Gastrocnemius medialis (tissue), 4 donors: ENCODE measurements around the gene TADA2A.
"Not testable (repeated sequence)": the region's sequence is repeated elsewhere in the genome, so short reads cannot be mapped to it uniquely, and the experiment has no call there.

ENCODE experiments used
- POLR2A ChIP-seq, 2 donors: fragments of 450-650 bp; IDR thresholded peaks; one replicate each; pipeline ENCODE4 v1.6.1; 2017; ENCODE audit warnings: antibody characterized with exemption in 2 of 2, mild to moderate bottlenecking in 2 of 2, moderate library complexity in 2 of 2
- TF ChIP-seq, protein P1 (sequence below), 5 experiments: fragments of 450-650 bp in 3 of 5; fragments of 200-600 bp in 2 of 5; sonication (generic) in 2 of 5; IDR thresholded peaks in 4 of 5; conservative IDR thresholded peaks in 1 of 5; 1 replicate in 4 of 5; 2 replicates in 1 of 5; pipeline ENCODE4 v1.5.1; 2016 to 2019; ENCODE audit warnings: antibody characterized with exemption in 5 of 5, mild to moderate bottlenecking in 3 of 5, moderate library complexity in 3 of 5

DNA sequence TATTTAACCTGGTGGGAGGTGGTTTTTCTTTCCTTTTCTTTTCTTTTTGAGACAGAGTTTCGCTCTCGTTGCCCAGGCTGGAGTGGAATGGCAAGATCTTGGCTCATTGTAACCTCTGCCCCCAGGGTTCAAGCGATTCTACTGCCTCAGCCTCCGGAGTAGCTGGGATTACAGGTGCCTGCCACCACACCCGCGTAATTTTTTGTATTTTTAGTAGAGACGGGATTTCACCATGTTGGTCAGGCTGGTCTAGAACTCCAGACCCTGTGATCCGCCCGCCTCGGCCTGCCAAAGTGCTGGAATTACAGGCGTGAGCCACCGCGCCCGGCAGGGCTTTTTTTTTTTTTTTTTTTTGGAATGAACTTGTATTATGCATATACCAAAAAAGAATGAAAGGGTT is 1.2 kb upstream of the TADA2A start:
- TF ChIP-seq POLR2A (IDR thresholded peaks at IDR 0.05), result not testable (repeated sequence)
- TF ChIP-seq, protein P1, sequence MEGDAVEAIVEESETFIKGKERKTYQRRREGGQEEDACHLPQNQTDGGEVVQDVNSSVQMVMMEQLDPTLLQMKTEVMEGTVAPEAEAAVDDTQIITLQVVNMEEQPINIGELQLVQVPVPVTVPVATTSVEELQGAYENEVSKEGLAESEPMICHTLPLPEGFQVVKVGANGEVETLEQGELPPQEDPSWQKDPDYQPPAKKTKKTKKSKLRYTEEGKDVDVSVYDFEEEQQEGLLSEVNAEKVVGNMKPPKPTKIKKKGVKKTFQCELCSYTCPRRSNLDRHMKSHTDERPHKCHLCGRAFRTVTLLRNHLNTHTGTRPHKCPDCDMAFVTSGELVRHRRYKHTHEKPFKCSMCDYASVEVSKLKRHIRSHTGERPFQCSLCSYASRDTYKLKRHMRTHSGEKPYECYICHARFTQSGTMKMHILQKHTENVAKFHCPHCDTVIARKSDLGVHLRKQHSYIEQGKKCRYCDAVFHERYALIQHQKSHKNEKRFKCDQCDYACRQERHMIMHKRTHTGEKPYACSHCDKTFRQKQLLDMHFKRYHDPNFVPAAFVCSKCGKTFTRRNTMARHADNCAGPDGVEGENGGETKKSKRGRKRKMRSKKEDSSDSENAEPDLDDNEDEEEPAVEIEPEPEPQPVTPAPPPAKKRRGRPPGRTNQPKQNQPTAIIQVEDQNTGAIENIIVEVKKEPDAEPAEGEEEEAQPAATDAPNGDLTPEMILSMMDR (IDR thresholded peaks at IDR 0.05 in 4 of 5, conservative IDR thresholded peaks at IDR 0.05 in 1 of 5), result not testable (repeated sequence)
